HepG2 (cell line): ENCODE measurements around the gene PDZD2. TPM values are rescaled to one million over a fixed set of nuclear protein-coding genes. Genes with fewer than 3 reads are reported as not detected.

ENCODE experiments used
- ATAC-seq: fragments of 200-7000 bp; cut with Tn5 transposase; 3 replicates; pipeline ENCODE4 v1.9.1; 2020; ENCODE audit warnings: mild to moderate bottlenecking, moderate library complexity
- BruUV-seq: library from RNA; stranded (reverse); fragments of 400-500 nt; replicated peaks from 2 replicates; lab custom pipeline; 2021; lab: Mats Ljungman, UMichigan
- CTCF ChIA-PET: fragments of 300-600 bp; formaldehyde crosslinking; extraction: SDS; loops from one replicate; lab custom pipeline; 2021; ENCODE audit warnings: low total read pairs, inconsistent platforms, low intra/inter-chr PET ratio; lab: Yijun Ruan, JAX
- POLR2A ChIA-PET: fragments of 350-600 bp; sonication (Branson Sonifier 250); formaldehyde crosslinking; loops from one replicate; lab custom pipeline; 2020; ENCODE audit warnings: antibody characterized with exemption, inconsistent platforms; lab: Yijun Ruan, JAX
- DNase-seq: peaks from one replicate; pipeline ENCODE4 v3.0.0-alpha.2; 2015; ENCODE audit warnings: low spot score
- FAIRE-seq: peaks from 3 replicates; lab custom pipeline; 2011; peaks lifted over from hg19 to GRCh38; lab: Jason Lieb, UNC
- H2AFZ ChIP-seq: one replicate; pipeline ENCODE4 v1.6.1; 2011; ENCODE audit warnings: low read length, inconsistent platforms
- H3K27ac ChIP-seq: fragments of 300-600 bp; 3 replicates; pipeline ENCODE4 v1.8.0; 2011; ENCODE audit warnings: mixed run types, mild to moderate bottlenecking, mixed read lengths, low read length, inconsistent platforms; ENCODE audit not compliant: insufficient read depth; ENCODE audit errors: extremely low read length
- H3K27me3 ChIP-seq, 2 experiments: fragments of 200-600 bp in 1 of 2; 2 replicates in 1 of 2; 3 replicates in 1 of 2; pipeline versions ENCODE4 v1.6.0 to v1.8.0; 2011; ENCODE audit warnings: low read length in 2 of 2, mild to moderate bottlenecking in 2 of 2, moderate library complexity in 2 of 2, inconsistent platforms in 1 of 2; ENCODE audit not compliant: insufficient read depth in 2 of 2, control insufficient read depth in 1 of 2
- H3K36me3 ChIP-seq, 2 experiments: fragments of 200-600 bp in 1 of 2; replicated peaks in 1 of 2; 2 replicates in 1 of 2; 3 replicates in 1 of 2; pipeline versions ENCODE4 v1.5.1 to v1.8.0; 2011; ENCODE audit warnings: low read length in 2 of 2, inconsistent platforms in 1 of 2; ENCODE audit not compliant: insufficient read depth in 2 of 2, control insufficient read depth in 1 of 2
- H3K4me1 ChIP-seq: 2 replicates; pipeline ENCODE4 v1.5.1; 2012; ENCODE audit warnings: low read length, inconsistent platforms; ENCODE audit not compliant: insufficient read depth
- H3K4me2 ChIP-seq: 2 replicates; pipeline ENCODE4 v1.6.0; 2011; ENCODE audit warnings: low read depth, low read length, inconsistent platforms
- H3K4me3 ChIP-seq, 3 experiments: fragments of 200-600 bp in 1 of 3; sonication (generic), shearing (Covaris generic) in 1 of 3; replicated peaks in 1 of 3; 2 replicates each; pipeline ENCODE4 v1.5.1; 2011 to 2016; ENCODE audit warnings: low read length in 3 of 3, inconsistent platforms in 2 of 3, low read depth in 2 of 3, mild to moderate bottlenecking in 2 of 3, control low read depth in 1 of 3, mixed read lengths in 1 of 3; ENCODE audit not compliant: insufficient read depth in 1 of 3
- H3K79me2 ChIP-seq: one replicate; pipeline ENCODE4 v1.6.1; 2011; ENCODE audit warnings: low read length, inconsistent platforms; ENCODE audit not compliant: insufficient read depth
- H3K9ac ChIP-seq: 2 replicates; pipeline ENCODE4 v1.6.0; 2011; ENCODE audit warnings: mild to moderate bottlenecking, low read depth, low read length, inconsistent platforms; ENCODE audit not compliant: insufficient read depth
- H3K9me3 ChIP-seq: 2 replicates; pipeline ENCODE4 v1.5.1; 2012; ENCODE audit warnings: mild to moderate bottlenecking, low read length
- H4K20me1 ChIP-seq: 2 replicates; pipeline ENCODE4 v1.6.0; 2011; ENCODE audit warnings: inconsistent platforms, mild to moderate bottlenecking, low read length, moderate library complexity; ENCODE audit not compliant: insufficient read depth
- DMAP1 ChIP-seq: IDR thresholded peaks from 2 replicates; pipeline ENCODE4 v1.6.1; 2016
- HOXA9 ChIP-seq: sonication (generic); formaldehyde crosslinking; IDR thresholded peaks from 2 replicates; pipeline ENCODE4 v1.8.1; 2022; ENCODE audit warnings: missing genetic modification reagents, mild to moderate bottlenecking, moderate library complexity, borderline replicate concordance
- MAX ChIP-seq: IDR thresholded peaks from 2 replicates; pipeline ENCODE4 v1.6.1; 2012; ENCODE audit warnings: inconsistent platforms
- PATZ1 ChIP-seq: sonication (generic); formaldehyde crosslinking; IDR thresholded peaks from 2 replicates; pipeline ENCODE4 v1.4.0; 2020; ENCODE audit warnings: missing genetic modification reagents
- POLR2AphosphoS2 ChIP-seq: IDR thresholded peaks from 2 replicates; pipeline ENCODE4 v1.6.1; 2011; ENCODE audit warnings: low read depth, low read length, improper control_type of control experiment
- TCF7 ChIP-seq: sonication (generic); IDR thresholded peaks from 2 replicates; pipeline ENCODE4 v1.6.1; 2016; ENCODE audit warnings: antibody characterized with exemption, low read depth
- ZNF24 ChIP-seq: fragments of 450-650 bp; IDR thresholded peaks from 2 replicates; pipeline ENCODE4 v1.6.1; 2017; ENCODE audit warnings: antibody characterized with exemption, mild to moderate bottlenecking
- ZNF75D ChIP-seq: sonication (generic); formaldehyde crosslinking; IDR thresholded peaks from 2 replicates; pipeline ENCODE4 v1.8.1; 2023; ENCODE audit warnings: missing genetic modification reagents, mild to moderate bottlenecking, borderline replicate concordance
- WGBS: methylation state at CpG from one replicate; pipeline ENCODE4 v1.1.6; 2017; ENCODE audit warnings: low lambda C conversion rate; 5-methylcytosine and 5-hydroxymethylcytosine counted together
- in situ Hi-C: cut with HindIII; loops from 2 replicates; pipeline ENCODE4 v1.10.0; 2017; ENCODE audit warnings: low pct_unique_long_range_greater_than_20kb; ENCODE audit not compliant: extremely low pct_ligation_motif_present
- intact Hi-C: fragments of 100-400 bp; cut with micrococcal nuclease; formaldehyde crosslinking; loops from one replicate; pipeline ENCODE4 v1.10.0; 2022; ENCODE audit not compliant: unreplicated experiment
- polyA plus RNA-seq, 8 experiments: library from polyadenylated mRNA; depleted of rRNA in 3 of 8; stranded (reverse) in 7 of 8; unstranded in 1 of 8; fragments of >200 nt; fragmentation: Illumina TruSeq in 4 of 8; extraction: Trizol in 4 of 8; gene quantifications; 2 replicates each; pipeline versions ENCODE4 v1.2.1 to v1.2.3, GENCODE V29; 2011 to 2016; ENCODE audit warnings: low read depth in 4 of 8, missing spikeins in 1 of 8, mixed read lengths in 1 of 8; ENCODE audit not compliant: insufficient read depth in 1 of 8
- total RNA-seq, 5 experiments: library from RNA; depleted of rRNA; stranded (reverse); fragments of >200 nt; fragmentation: Illumina TruSeq; extraction: Trizol; gene quantifications; 2 replicates each; pipeline ENCODE4 v1.2.3, GENCODE V29; 2016; ENCODE audit warnings: low read depth in 1 of 5

The PDZD2 gene
- total and polyA plus RNA-seq, 2 of the 13 experiments (the other 11 are each of a cell fraction or from before 2014, with no cell fraction given) = 0.04 TPM; not detected in 1

DNA sequence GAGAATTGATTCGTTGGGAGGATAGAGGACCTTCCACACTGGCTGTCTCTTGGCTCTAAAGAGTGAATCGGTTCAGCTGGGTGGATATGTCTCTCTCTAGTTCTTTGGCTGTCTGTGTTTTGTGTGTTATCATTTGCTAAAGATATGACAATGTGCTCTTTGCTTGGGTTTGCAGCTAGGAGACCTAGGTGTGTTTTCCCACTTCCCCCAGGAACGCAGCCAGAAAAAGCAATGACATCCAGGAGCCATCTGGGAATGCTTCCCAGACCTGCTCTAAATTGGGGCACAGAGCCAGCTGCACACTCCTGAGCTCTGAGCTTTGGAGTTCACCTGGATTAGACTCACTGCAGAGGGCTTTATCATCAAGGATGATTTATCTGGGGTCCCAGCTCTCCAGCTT lies 12.8 kb upstream of the PDZD2 start:
- CTCF ChIA-PET = no interaction called here
- Histone ChIP-seq H3K9ac (no peak overlapping the region), H3K36me3 (no peaks in the 10 kb centered on the region), H3K9me3 (no peaks in the 10 kb centered on the region), H3K4me3 (no peak overlapping the region)
- POLR2A ChIA-PET = no interaction called here
- BruUV-seq = no TSS peak
- TF ChIP-seq PATZ1 (CRISPR knock-in tag) (no peak), ZNF75D (CRISPR knock-in tag) (no peak), TCF7 (no peak), DMAP1 (CRISPR knock-in tag) (no peak), ZNF24 (no peak), MAX (no peak), POLR2AphosphoS2 (no peak), HOXA9 (CRISPR knock-in tag) (no peak)
- TF ChIP-seq, all 625 proteins: peak for 0
- Histone ChIP-seq H4K20me1 (no peaks in the 10 kb centered on the region), H3K4me2 (no peak overlapping the region), H3K4me1 (no peaks in the 10 kb centered on the region), H3K27me3 (no peaks in the 10 kb centered on the region; a peak in 1 of 5 replicates), H3K27ac (no peak overlapping the region), H3K79me2 (no peaks in the 10 kb centered on the region), H2AFZ (no peak overlapping the region)
- DNase-seq (no peak), FAIRE-seq (no peak), ATAC-seq (no peak)
- intact Hi-C loops (no loop called here), in situ Hi-C loops (no loop called here)
- WGBS = 3% methylated on average over 3 of the region's 3 CpGs
